HepG2 (cell line): ENCODE measurements around the gene AADACL4.

Experiments
- CC2D1A ChIP-seq: sonication (generic); formaldehyde crosslinking; IDR thresholded peaks from 2 replicates; pipeline ENCODE4 v1.8.1; 2023; ENCODE audit warnings: mild to moderate bottlenecking, missing genetic modification reagents
- CTCF ChIP-seq: sonication (generic); formaldehyde crosslinking; IDR thresholded peaks from 2 replicates; pipeline ENCODE4 v1.5.0; 2020; ENCODE audit warnings: mild to moderate bottlenecking, missing genetic modification reagents, moderate library complexity
- DMAP1 ChIP-seq: IDR thresholded peaks from 2 replicates; pipeline ENCODE4 v1.6.1; 2016
- KDM5B ChIP-seq: sonication (generic); formaldehyde crosslinking; IDR thresholded peaks from 2 replicates; pipeline ENCODE4 v1.4.0; 2020; ENCODE audit warnings: missing genetic modification reagents, mild to moderate bottlenecking, borderline replicate concordance
- POLR2AphosphoS5 ChIP-seq: IDR thresholded peaks from 2 replicates; pipeline ENCODE4 v1.6.1; 2012; ENCODE audit warnings: low read depth, low read length
- SMAD1 ChIP-seq: sonication (generic); formaldehyde crosslinking; IDR thresholded peaks from 2 replicates; pipeline ENCODE4 v1.4.0; 2020; ENCODE audit warnings: missing genetic modification reagents, low read depth, mild to moderate bottlenecking, borderline replicate concordance
- SP4 ChIP-seq: sonication (generic); formaldehyde crosslinking; IDR thresholded peaks from 2 replicates; pipeline ENCODE4 v1.8.1; 2023; ENCODE audit warnings: mild to moderate bottlenecking, missing genetic modification reagents
- YY1 ChIP-seq: IDR thresholded peaks from 2 replicates; pipeline ENCODE4 v1.6.1; 2011; ENCODE audit warnings: low read length, low read depth, moderate library complexity, mild to moderate bottlenecking; ENCODE audit not compliant: insufficient read depth, insufficient replicate concordance

- no peak for TF ChIP-seq POLR2AphosphoS5
- no peak for TF ChIP-seq SP4 (CRISPR knock-in tag)
- no peak for TF ChIP-seq CTCF (CRISPR knock-in tag)
- TF ChIP-seq YY1: no peak
- TF ChIP-seq SMAD1 (CRISPR knock-in tag): no peak
- TF ChIP-seq KDM5B (CRISPR knock-in tag): no peak
- TF ChIP-seq DMAP1 (CRISPR knock-in tag): no peak
- TF ChIP-seq CC2D1A (CRISPR knock-in tag): no peak
Measured at GRCh38 chr1:12615159-12615864, 28.6 kb upstream of the AADACL4 start.
